DOHH2 (cell line): Measurements from ENCODE around the gene PPP2R2C.

Experiments
- H3F3A ChIP-seq: fragments of 200-600 bp; sonication (generic), shearing (Covaris generic); 2 replicates; pipeline ENCODE4 v1.6.0; 2016; ENCODE audit warnings: antibody characterized with exemption, mild to moderate bottlenecking; ENCODE audit not compliant: control insufficient read depth, insufficient read depth
- H3K27ac ChIP-seq: fragments of 200-600 bp; sonication (generic); 2 replicates; pipeline ENCODE4 v1.5.1; 2014; ENCODE audit warnings: low read depth, mild to moderate bottlenecking, low read length, moderate library complexity
- H3K27me3 ChIP-seq: fragments of 200-600 bp; sonication (generic); 2 replicates; pipeline ENCODE4 v1.6.1; 2014; ENCODE audit warnings: mild to moderate bottlenecking, low read length, mixed read lengths; ENCODE audit not compliant: control insufficient read depth
- H3K36me3 ChIP-seq: fragments of 200-600 bp; sonication (generic); 2 replicates; pipeline ENCODE4 v1.6.1; 2014; ENCODE audit warnings: mild to moderate bottlenecking, low read length, moderate library complexity, mixed read lengths; ENCODE audit not compliant: control insufficient read depth
- H3K4me1 ChIP-seq: fragments of 200-600 bp; sonication (generic); 2 replicates; pipeline ENCODE4 v1.6.1; 2014; ENCODE audit warnings: mild to moderate bottlenecking, low read length, mixed read lengths; ENCODE audit not compliant: control insufficient read depth
- H3K4me2 ChIP-seq: fragments of 200-600 bp; sonication (generic); 2 replicates; pipeline ENCODE4 v1.6.0; 2014; ENCODE audit warnings: mild to moderate bottlenecking, low read length, moderate library complexity
- H3K4me3 ChIP-seq: fragments of 200-600 bp; sonication (generic); 2 replicates; pipeline ENCODE4 v1.5.1; 2014; ENCODE audit warnings: mild to moderate bottlenecking, low read length, mixed read lengths
- H3K79me2 ChIP-seq: fragments of 200-600 bp; sonication (generic); 2 replicates; pipeline ENCODE4 v1.6.1; 2014; ENCODE audit warnings: mild to moderate bottlenecking, low read length, mixed read lengths; ENCODE audit not compliant: control insufficient read depth
- H3K9me2 ChIP-seq: fragments of 200-600 bp; sonication (generic); replicated peaks from 2 replicates; pipeline ENCODE4 v1.6.1; 2014; ENCODE audit warnings: mild to moderate bottlenecking, low read length, mixed read lengths; ENCODE audit not compliant: control insufficient read depth
- H3K9me3 ChIP-seq: fragments of 200-600 bp; sonication (generic); 2 replicates; pipeline ENCODE4 v1.6.1; 2014; ENCODE audit warnings: antibody characterized with exemption, low read length, mixed read lengths; ENCODE audit not compliant: control insufficient read depth, insufficient read depth
- H4K20me1 ChIP-seq: fragments of 200-600 bp; sonication (generic); 2 replicates; pipeline ENCODE4 v1.6.0; 2014; ENCODE audit warnings: low read depth, mild to moderate bottlenecking, antibody characterized with exemption, low read length, moderate library complexity; ENCODE audit not compliant: control insufficient read depth, insufficient read depth
- CTCF ChIP-seq: fragments of 200-600 bp; sonication (generic); IDR thresholded peaks from one replicate; pipeline ENCODE4 v1.5.1; 2014; ENCODE audit warnings: antibody characterized with exemption, mild to moderate bottlenecking, low read depth, low read length; ENCODE audit not compliant: poor library complexity, severe bottlenecking
- EZH2phosphoT487 ChIP-seq: fragments of 200-600 bp; sonication (generic); IDR thresholded peaks from 2 replicates; pipeline ENCODE4 v1.6.1; 2017; ENCODE audit warnings: borderline replicate concordance, mild to moderate bottlenecking, antibody characterized with exemption, low read length, moderate library complexity, mixed read lengths

Gene PPP2R2C

GRCh38 chr4:6295495-6295894 lies 176.9 kb downstream of the PPP2R2C start:
- Histone ChIP-seq H3K27me3 (no peaks in the 10 kb centered on the region), H3K36me3 (no peaks in the 10 kb centered on the region), H3K9me2 (no peaks in the 10 kb centered on the region), H3K79me2 (no peaks in the 10 kb centered on the region), H3K9me3 (no peaks in the 10 kb centered on the region), H3K4me2 (no peak overlapping the region), H4K20me1 (no peaks in the 10 kb centered on the region), H3K4me3 (no peak overlapping the region), H3K27ac (no peak overlapping the region), H3K4me1 (no peaks in the 10 kb centered on the region), H3F3A (no peaks in the 10 kb centered on the region)
- no peak for TF ChIP-seq CTCF
- no peak for TF ChIP-seq EZH2phosphoT487

- Histone ChIP-seq H3K4me1 (no peaks in the 10 kb centered on the region), H3K9me3 (no peaks in the 10 kb centered on the region), H3K79me2 (no peaks in the 10 kb centered on the region), H3K27ac (no peak overlapping the region), H3K9me2 (no peaks in the 10 kb centered on the region), H3F3A (no peaks in the 10 kb centered on the region), H4K20me1 (no peaks in the 10 kb centered on the region), H3K36me3 (no peaks in the 10 kb centered on the region), H3K4me3 (no peak overlapping the region), H3K4me2 (no peak overlapping the region), H3K27me3 (no peaks in the 10 kb centered on the region)
- TF ChIP-seq CTCF (no peak), EZH2phosphoT487 (no peak)
Observed at GRCh38 chr4:6294705-6295421, 177.6 kb downstream of the PPP2R2C start.

DNA sequence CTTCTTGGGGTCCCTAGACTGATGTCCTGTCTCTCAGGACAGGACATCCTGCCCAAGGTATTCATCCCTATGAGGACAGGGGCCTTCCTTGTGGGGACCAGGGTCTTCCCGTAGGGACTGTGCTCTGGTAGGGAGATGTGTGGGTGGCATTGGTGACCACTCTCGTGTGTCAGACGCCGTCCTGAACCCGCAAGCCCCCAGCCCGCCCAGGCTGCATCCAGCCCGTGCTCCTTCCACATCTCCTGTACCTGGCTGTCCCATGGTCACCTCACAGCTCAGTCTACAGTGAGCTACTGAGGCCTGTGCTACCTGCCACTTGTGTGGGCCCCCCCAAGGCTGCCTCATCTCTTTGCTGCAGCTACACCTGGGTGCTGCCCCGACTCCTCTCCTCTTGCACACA lies 178.8 kb downstream of the PPP2R2C start:
- Histone ChIP-seq H3K4me3 (no peak overlapping the region), H3K4me2 (no peak overlapping the region), H3K9me3 (no peaks in the 10 kb centered on the region), H3K79me2 (no peaks in the 10 kb centered on the region), H4K20me1 (no peaks in the 10 kb centered on the region), H3K36me3 (no peaks in the 10 kb centered on the region), H3F3A (no peaks in the 10 kb centered on the region), H3K4me1 (no peaks in the 10 kb centered on the region), H3K27me3 (no peaks in the 10 kb centered on the region), H3K27ac (no peak overlapping the region), H3K9me2 (no peaks in the 10 kb centered on the region)
- TF ChIP-seq EZH2phosphoT487: no peak
- no peak for TF ChIP-seq CTCF
